Measurements from ENCODE around the gene ID3.

DNA sequence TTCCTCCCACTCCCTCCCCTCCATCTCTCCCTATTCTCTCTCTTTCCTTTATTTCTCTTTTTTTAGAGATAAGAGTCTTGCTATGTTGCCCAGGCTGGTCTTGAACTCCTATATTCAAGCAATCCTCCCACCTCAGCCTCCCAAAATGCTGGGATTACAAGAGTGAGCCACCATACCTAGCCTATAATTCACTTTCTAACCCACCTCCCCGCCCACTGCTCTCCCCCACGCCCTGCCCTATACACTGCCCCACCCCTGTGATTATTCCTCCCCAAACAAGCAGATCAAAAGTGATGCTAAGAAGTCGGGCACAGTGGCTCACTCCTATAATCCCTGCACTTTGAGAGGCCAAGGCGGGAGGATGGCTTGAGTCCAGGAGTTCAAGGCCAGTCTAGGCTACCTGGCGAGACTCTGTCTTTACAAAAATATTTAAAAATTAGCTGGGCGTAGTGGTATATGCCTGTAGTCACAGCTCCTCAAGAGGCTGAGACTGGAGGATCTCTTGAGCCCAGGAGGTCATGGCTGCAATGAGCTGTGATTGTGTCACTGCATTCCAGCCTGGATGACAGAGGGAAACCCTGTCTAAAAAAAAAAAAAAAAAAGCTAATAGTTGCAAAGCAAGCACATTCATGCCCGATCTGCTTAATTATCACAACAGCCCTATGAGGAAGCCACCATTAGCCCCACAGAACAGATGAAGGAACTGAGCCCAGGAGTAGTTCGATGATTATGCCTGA, 15.4 kb downstream of the ID3 start:
- TF ChIP-seq, protein P1, sequence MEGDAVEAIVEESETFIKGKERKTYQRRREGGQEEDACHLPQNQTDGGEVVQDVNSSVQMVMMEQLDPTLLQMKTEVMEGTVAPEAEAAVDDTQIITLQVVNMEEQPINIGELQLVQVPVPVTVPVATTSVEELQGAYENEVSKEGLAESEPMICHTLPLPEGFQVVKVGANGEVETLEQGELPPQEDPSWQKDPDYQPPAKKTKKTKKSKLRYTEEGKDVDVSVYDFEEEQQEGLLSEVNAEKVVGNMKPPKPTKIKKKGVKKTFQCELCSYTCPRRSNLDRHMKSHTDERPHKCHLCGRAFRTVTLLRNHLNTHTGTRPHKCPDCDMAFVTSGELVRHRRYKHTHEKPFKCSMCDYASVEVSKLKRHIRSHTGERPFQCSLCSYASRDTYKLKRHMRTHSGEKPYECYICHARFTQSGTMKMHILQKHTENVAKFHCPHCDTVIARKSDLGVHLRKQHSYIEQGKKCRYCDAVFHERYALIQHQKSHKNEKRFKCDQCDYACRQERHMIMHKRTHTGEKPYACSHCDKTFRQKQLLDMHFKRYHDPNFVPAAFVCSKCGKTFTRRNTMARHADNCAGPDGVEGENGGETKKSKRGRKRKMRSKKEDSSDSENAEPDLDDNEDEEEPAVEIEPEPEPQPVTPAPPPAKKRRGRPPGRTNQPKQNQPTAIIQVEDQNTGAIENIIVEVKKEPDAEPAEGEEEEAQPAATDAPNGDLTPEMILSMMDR (IDR thresholded peaks at IDR 0.05): no peak
- TF ChIP-seq ZFX (IDR thresholded peaks at IDR 0.05; ENCODE audit: borderline replicate concordance): no peak
